GM12873 (cell line): ENCODE results near the gene POLR3F.

Experiments used
- TF ChIP-seq, protein P1 (sequence below): IDR thresholded peaks from 2 replicates; pipeline ENCODE4 v1.5.1; 2012; ENCODE audit warnings: low read depth, mild to moderate bottlenecking, moderate library complexity, low read length, control low read depth; ENCODE audit not compliant: insufficient read depth; ENCODE audit errors: missing control alignments

Gene POLR3F

DNA sequence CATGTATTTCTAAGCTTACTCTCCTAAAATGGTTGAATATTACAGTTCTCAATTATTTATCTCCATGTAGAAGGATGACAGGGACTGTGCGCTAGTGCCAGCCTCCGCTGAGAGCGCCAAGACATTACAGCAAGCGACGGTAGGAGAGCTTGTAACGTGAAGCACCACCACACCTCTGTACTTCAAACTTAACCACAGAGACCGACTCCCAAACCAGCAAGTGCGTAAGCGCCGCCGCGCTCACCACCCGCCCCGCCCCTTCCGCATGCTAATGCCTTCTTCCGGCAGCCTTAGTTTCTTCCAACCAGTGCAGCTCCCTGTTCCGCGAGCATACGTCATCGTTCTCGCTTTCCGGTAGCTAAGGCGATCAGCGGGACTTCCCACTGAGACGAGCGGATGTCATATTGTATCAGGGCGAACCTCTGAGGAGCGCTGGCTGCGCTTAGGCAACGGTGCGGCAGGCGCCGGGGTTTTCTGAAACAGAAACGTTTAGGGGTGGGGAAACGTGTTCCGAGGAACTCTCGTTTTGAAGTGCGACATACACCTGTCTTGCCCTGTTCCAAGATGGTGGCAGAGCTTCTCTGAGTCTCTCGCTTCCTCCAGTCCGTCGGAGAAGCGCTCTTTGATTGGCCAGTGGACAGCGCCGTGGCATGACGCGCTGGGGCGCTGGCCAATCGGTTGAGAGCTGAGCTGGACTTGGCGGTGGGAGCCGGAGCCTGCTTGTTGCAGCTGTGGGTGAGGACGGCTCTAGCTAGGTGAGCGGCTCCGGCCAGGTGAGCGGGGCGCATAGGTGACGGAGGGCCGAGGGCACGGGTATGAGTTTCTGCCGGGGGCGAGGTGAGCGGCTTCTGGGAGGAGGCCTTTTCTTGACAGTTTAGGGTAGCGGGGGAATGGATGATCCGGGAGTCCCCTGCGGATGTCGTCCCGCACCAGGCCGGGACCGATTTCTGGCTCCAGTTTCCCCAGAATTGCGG lies 40.3 kb downstream of the POLR3F start, which contains the start of gene SEC23B:
Gene SEC23B, plus strand, starts transcription at position 723 of the 974 bp plus-strand sequence. CDS start 2,896 bp downstream, outside the sequence.
- TF ChIP-seq, protein P1, sequence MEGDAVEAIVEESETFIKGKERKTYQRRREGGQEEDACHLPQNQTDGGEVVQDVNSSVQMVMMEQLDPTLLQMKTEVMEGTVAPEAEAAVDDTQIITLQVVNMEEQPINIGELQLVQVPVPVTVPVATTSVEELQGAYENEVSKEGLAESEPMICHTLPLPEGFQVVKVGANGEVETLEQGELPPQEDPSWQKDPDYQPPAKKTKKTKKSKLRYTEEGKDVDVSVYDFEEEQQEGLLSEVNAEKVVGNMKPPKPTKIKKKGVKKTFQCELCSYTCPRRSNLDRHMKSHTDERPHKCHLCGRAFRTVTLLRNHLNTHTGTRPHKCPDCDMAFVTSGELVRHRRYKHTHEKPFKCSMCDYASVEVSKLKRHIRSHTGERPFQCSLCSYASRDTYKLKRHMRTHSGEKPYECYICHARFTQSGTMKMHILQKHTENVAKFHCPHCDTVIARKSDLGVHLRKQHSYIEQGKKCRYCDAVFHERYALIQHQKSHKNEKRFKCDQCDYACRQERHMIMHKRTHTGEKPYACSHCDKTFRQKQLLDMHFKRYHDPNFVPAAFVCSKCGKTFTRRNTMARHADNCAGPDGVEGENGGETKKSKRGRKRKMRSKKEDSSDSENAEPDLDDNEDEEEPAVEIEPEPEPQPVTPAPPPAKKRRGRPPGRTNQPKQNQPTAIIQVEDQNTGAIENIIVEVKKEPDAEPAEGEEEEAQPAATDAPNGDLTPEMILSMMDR: no peak

DNA sequence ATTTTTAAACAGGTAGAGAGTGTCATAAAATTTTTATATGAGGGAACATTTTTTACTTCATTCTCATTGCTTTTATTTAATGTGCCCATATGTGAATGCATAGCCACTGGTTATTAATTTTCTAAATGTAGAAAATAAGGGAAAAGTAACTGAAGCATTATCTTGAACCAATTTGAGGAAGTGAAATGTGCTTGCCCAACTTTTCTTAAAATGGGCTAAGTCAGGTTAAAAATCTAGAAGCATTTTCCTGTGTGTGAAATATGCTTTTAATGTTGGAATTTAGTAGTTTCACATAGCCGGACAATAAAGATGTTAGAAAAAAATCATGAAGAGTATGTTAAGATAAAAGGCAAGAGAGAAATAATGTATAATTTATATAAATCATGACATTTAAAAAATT lies 44.4 kb downstream of the POLR3F start:
- TF ChIP-seq, protein P1: no peak

DNA sequence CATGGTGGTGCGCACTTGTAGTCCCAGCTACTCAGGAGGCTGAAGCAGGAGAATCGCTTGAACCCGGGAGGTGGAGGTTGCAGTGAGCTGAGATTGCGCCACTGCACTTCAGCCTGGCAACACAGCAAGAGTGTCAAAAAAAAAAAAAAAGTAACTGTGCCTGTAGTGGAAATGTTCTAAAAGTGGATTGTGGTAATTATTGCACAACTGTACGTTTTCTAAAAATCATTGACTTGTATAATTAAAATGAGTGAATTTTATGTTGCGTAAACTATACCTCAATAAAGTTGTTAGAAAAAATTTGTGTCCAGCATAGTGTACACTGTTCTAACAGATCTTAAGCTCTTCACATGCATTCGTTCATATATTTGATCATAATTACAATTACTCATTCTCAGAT lies 46.0 kb downstream of the POLR3F start:
- TF ChIP-seq, protein P1: no peak

DNA sequence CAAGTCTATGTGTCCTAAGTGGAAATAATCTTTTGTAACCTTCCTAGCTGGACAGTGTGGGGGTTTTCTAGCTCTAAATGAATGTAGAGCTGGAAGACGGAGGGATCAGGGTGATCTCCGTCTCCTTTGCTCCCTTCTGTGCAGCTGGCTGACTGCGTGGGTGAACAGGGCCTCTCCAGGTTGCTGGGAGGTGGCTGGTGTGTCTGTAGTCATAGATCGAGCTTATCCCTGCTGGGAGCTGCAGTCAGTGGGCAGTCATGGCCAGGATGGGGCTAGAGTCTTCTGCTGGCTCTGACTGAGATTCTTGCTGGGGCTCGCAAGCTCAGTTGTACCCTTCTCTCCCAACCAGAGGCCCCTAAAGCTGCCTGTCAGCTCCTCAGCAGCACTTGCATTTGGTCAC lies 46.9 kb downstream of the POLR3F start:
- TF ChIP-seq, protein P1: no peak

DNA sequence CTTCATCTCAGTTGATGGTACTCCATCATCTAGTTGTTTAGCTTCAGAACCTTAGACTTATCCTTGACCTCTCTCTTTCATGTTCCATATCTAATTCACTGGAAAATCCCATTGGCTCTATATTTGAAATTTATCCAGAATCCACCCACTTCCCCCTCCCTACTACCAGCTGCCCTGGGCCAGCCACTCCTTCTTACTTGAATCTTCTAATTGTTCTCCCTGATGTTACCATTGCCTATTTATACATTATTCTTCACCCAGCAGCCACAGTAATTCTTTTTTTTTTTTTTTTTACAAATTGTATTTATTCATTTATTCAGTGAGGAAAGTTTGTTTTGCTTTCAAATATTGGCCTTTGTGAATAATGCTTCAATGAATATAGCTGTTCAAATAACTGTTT lies 48.8 kb downstream of the POLR3F start:
- TF ChIP-seq, protein P1: no peak

DNA sequence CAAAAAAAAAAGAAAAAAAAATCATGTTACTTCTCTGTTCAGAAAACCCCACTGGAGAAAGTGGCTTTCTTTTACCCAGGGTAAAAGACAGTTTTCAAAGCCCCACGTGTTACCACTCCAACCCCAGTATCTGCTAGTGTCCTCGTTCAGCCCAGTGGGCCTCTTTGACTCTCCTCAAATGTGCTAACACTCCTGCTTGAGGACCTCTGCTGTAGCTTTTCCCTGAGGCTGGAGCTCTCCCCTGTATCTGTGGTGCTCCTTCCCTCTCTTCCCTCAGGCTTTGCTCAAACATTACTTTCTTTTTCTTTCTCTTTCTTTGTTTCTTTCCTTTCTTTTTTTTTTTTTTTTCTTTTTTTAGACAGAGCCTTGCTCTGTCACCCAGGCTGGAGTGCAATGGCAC lies 55.9 kb downstream of the POLR3F start:
- TF ChIP-seq, protein P1: no peak

DNA sequence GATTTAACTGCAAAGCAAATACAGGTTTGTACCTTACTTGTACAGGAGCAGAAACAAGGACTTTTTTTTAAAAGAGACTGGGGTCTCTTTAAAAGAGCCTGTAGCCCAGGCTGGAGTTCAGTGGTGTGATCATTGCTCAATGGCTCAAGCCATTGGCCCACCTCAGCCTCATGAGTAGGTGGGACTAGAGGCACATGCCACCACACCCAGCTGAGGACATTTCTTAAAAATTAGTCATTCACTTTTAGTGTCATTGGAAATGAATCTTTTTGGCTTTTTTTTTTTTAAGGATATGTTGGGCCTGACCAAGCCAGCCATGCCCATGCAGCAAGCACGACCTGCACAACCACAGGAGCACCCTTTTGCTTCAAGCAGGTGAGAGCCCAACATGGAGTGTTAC lies 57.5 kb downstream of the POLR3F start:
- TF ChIP-seq, protein P1: no peak
